ENCODE measurements around the gene ZNF385B.
A peak's percentile ranks its signal among the peaks of the same experiment; 100 is the strongest.
"Not testable (repeated sequence)": the region's sequence is repeated elsewhere in the genome, so short reads cannot be mapped to it uniquely, and the experiment has no call there.

ZNF385B gene

GRCh38 chr2:179861416-179862067, at the start of gene ZNF385B:
Gene ZNF385B, minus strand, starts transcription at chr2:179861612.
- no peak within 1 kb of the TSS for H3K27ac Mint-ChIP-seq
- H3K36me3 Mint-ChIP-seq (ENCODE audit: low read depth) = no peaks in the 10 kb centered on the region
- peaks cover 53% of the 10 kb centered on the region for H3K27me3 Mint-ChIP-seq
- H3K4me1 Mint-ChIP-seq (ENCODE audit: low read depth) = peaks cover 5% of the 10 kb centered on the region
- H3K9me3 Mint-ChIP-seq = no peaks in the 10 kb centered on the region
- peak within 1 kb of the TSS; percentile 9 for H3K4me3 Mint-ChIP-seq
- intact Hi-C loops (cut with micrococcal nuclease) = no loop called here

GRCh38 chr2:179910735-179911113, 49.3 kb upstream of the ZNF385B start:
- Mint-ChIP-seq H3K4me1 (ENCODE audit: low read depth) (no peaks in the 10 kb centered on the region), H3K27me3 (no peaks in the 10 kb centered on the region), H3K36me3 (ENCODE audit: low read depth) (no peaks in the 10 kb centered on the region), H3K27ac (no peak overlapping the region), H3K4me3 (no peak overlapping the region), H3K9me3 (no peaks in the 10 kb centered on the region)
- intact Hi-C loops (cut with micrococcal nuclease) = no loop called here

- H3K9me3 Mint-ChIP-seq = no peaks in the 10 kb centered on the region
- no peaks in the 10 kb centered on the region for H3K4me1 Mint-ChIP-seq (ENCODE audit: low read depth)
- intact Hi-C loops (cut with micrococcal nuclease) = no loop called here
- no peak overlapping the region for H3K27ac Mint-ChIP-seq
- H3K27me3 Mint-ChIP-seq = no peaks in the 10 kb centered on the region
- H3K4me3 Mint-ChIP-seq = no peak overlapping the region
- no peaks in the 10 kb centered on the region for H3K36me3 Mint-ChIP-seq (ENCODE audit: low read depth)
These were observed 48.7 kb upstream of the ZNF385B start for GRCh38 chr2:179909845-179910734.

- H3K4me1 Mint-ChIP-seq (ENCODE audit: low read depth) = no peaks in the 10 kb centered on the region
- no peaks in the 10 kb centered on the region for H3K27me3 Mint-ChIP-seq
- no peaks in the 10 kb centered on the region for H3K36me3 Mint-ChIP-seq (ENCODE audit: low read depth)
- H3K9me3 Mint-ChIP-seq = no peaks in the 10 kb centered on the region
- intact Hi-C loops (cut with micrococcal nuclease) = no loop called here
- no peak overlapping the region for H3K27ac Mint-ChIP-seq
- no peak overlapping the region for H3K4me3 Mint-ChIP-seq
These were observed 39.2 kb upstream of the ZNF385B start for GRCh38 chr2:179900655-179901054.

- H3K9me3 Mint-ChIP-seq = no peaks in the 10 kb centered on the region
- H3K4me1 Mint-ChIP-seq (ENCODE audit: low read depth) = no peaks in the 10 kb centered on the region
- no peak overlapping the region for H3K4me3 Mint-ChIP-seq
- H3K36me3 Mint-ChIP-seq (ENCODE audit: low read depth) = no peaks in the 10 kb centered on the region
- intact Hi-C loops (cut with micrococcal nuclease) = no loop called here
- no peak overlapping the region for H3K27ac Mint-ChIP-seq
- no peaks in the 10 kb centered on the region for H3K27me3 Mint-ChIP-seq
These were observed 38.3 kb upstream of the ZNF385B start for GRCh38 chr2:179899666-179900065.

- no peaks in the 10 kb centered on the region for H3K36me3 Mint-ChIP-seq (ENCODE audit: low read depth)
- no peak overlapping the region for H3K4me3 Mint-ChIP-seq
- intact Hi-C loops (cut with micrococcal nuclease) = no loop called here
- no peak overlapping the region for H3K27ac Mint-ChIP-seq
- no peaks in the 10 kb centered on the region for H3K27me3 Mint-ChIP-seq
- no peaks in the 10 kb centered on the region for H3K4me1 Mint-ChIP-seq (ENCODE audit: low read depth)
- no peaks in the 10 kb centered on the region for H3K9me3 Mint-ChIP-seq
These were observed 37.5 kb upstream of the ZNF385B start for GRCh38 chr2:179898873-179899272.

GRCh38 chr2:179893616-179894015, 32.2 kb upstream of the ZNF385B start:
- no peaks in the 10 kb centered on the region for H3K36me3 Mint-ChIP-seq (ENCODE audit: low read depth)
- no peak overlapping the region for H3K4me3 Mint-ChIP-seq
- no peak overlapping the region for H3K27ac Mint-ChIP-seq
- H3K27me3 Mint-ChIP-seq = no peaks in the 10 kb centered on the region
- H3K4me1 Mint-ChIP-seq (ENCODE audit: low read depth) = no peaks in the 10 kb centered on the region
- peaks cover 15% of the 10 kb centered on the region for H3K9me3 Mint-ChIP-seq
- intact Hi-C loops (cut with micrococcal nuclease) = no loop called here

- H3K36me3 Mint-ChIP-seq (ENCODE audit: low read depth) = no peaks in the 10 kb centered on the region
- intact Hi-C loops (cut with micrococcal nuclease) = no loop called here
- H3K27me3 Mint-ChIP-seq = no peaks in the 10 kb centered on the region
- peaks cover 26% of the 10 kb centered on the region for H3K9me3 Mint-ChIP-seq
- no peaks in the 10 kb centered on the region for H3K4me1 Mint-ChIP-seq (ENCODE audit: low read depth)
- no peak overlapping the region for H3K27ac Mint-ChIP-seq
- no peak overlapping the region for H3K4me3 Mint-ChIP-seq
These were observed 29.8 kb upstream of the ZNF385B start for GRCh38 chr2:179891237-179891636.

- peaks cover 26% of the 10 kb centered on the region for H3K9me3 Mint-ChIP-seq
- no peaks in the 10 kb centered on the region for H3K36me3 Mint-ChIP-seq (ENCODE audit: low read depth)
- intact Hi-C loops (cut with micrococcal nuclease) = no loop called here
- no peaks in the 10 kb centered on the region for H3K27me3 Mint-ChIP-seq
- H3K4me3 Mint-ChIP-seq = no peak overlapping the region
- H3K27ac Mint-ChIP-seq = no peak overlapping the region
- H3K4me1 Mint-ChIP-seq (ENCODE audit: low read depth) = no peaks in the 10 kb centered on the region
These were observed 29.3 kb upstream of the ZNF385B start for GRCh38 chr2:179890666-179891065.

- H3K4me1 Mint-ChIP-seq (ENCODE audit: low read depth); intact Hi-C loops (cut with micrococcal nuclease); H3K4me3 Mint-ChIP-seq; H3K36me3 Mint-ChIP-seq (ENCODE audit: low read depth); H3K27ac Mint-ChIP-seq; H3K27me3 Mint-ChIP-seq: not testable (repeated sequence)
- H3K9me3 Mint-ChIP-seq = peaks cover 26% of the 10 kb centered on the region
These were observed 27.2 kb upstream of the ZNF385B start for GRCh38 chr2:179888642-179889041.

- no peaks in the 10 kb centered on the region for H3K27me3 Mint-ChIP-seq
These were observed 22.8 kb upstream of the ZNF385B start for GRCh38 chr2:179884193-179884592.

GRCh38 chr2:179882851-179883806, 21.7 kb upstream of the ZNF385B start:
- no peaks in the 10 kb centered on the region for H3K27me3 Mint-ChIP-seq

More at GRCh38 chr2:179884193-179884592, 22.8 kb upstream of the ZNF385B start:
- H3K27ac Mint-ChIP-seq = no peak overlapping the region
- H3K4me1 Mint-ChIP-seq (ENCODE audit: low read depth) = no peaks in the 10 kb centered on the region
- H3K9me3 Mint-ChIP-seq = peaks cover 17% of the 10 kb centered on the region
- no peak overlapping the region for H3K4me3 Mint-ChIP-seq
- intact Hi-C loops (cut with micrococcal nuclease) = no loop called here
- no peaks in the 10 kb centered on the region for H3K36me3 Mint-ChIP-seq (ENCODE audit: low read depth)

GRCh38 chr2:179877601-179878364, 16.4 kb upstream of the ZNF385B start:
- Mint-ChIP-seq H3K4me1 (ENCODE audit: low read depth) (no peaks in the 10 kb centered on the region), H3K27ac (no peak overlapping the region), H3K27me3 (no peaks in the 10 kb centered on the region), H3K4me3 (no peak overlapping the region), H3K36me3 (ENCODE audit: low read depth) (no peaks in the 10 kb centered on the region), H3K9me3 (no peaks in the 10 kb centered on the region)
- intact Hi-C loops (cut with micrococcal nuclease) = no loop called here

More at GRCh38 chr2:179882851-179883806, 21.7 kb upstream of the ZNF385B start:
- Mint-ChIP-seq H3K27ac (no peak overlapping the region), H3K36me3 (ENCODE audit: low read depth) (no peaks in the 10 kb centered on the region), H3K9me3 (peaks cover 6% of the 10 kb centered on the region), H3K4me1 (ENCODE audit: low read depth) (no peaks in the 10 kb centered on the region), H3K4me3 (no peak overlapping the region)
- intact Hi-C loops (cut with micrococcal nuclease) = no loop called here
